Measurements from ENCODE around the gene GINS1.

The GINS1 gene

DNA sequence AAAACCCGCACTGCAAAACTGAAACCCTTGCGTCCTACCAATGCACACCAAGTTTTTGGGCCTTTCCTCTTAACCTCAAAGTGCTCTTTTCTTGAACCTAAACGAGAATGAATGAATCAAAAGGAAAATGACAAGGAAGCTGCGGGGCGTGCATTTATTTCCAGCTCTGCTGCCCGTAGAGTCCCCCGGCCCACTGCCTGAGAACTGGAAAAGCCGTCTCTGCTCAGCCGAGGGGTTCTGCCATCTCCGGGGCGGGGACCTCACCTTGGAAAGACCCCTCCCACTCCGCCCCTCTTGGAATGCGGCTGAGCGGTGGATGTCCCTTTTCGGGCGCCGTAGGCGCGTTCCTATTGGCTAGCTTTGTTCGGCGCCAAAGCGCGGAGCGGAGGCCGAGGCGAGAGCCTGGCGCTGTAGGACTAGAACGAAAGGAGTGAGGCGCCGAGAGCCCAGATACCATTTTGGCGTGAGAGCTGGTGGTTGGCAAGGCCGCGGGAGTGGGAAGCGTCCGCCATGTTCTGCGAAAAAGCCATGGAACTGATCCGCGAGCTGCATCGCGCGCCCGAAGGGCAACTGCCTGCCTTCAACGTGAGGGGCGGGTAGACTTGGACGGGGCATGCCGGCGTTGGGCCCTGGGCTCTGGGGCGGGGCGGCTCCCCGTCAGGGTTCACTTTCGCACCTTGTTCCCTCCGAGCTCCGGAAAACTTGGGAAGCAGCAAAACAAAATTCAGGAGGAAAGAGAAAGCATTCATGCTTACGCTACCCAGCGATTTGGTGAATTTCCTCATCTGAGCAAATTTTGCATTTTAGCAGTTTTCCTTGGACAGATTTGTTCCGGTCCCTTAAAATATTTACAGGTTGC lies at the start of gene GINS1:
TSS of gene GINS1 (plus strand) at position 363 of the 859 bp plus-strand sequence. CDS start at position 511, 148 bp downstream.
- peak; percentile 72 to 78 for DNase-seq (ENCODE audit: low read depth in 1 of 2, low spot score in 1 of 2)

DNA sequence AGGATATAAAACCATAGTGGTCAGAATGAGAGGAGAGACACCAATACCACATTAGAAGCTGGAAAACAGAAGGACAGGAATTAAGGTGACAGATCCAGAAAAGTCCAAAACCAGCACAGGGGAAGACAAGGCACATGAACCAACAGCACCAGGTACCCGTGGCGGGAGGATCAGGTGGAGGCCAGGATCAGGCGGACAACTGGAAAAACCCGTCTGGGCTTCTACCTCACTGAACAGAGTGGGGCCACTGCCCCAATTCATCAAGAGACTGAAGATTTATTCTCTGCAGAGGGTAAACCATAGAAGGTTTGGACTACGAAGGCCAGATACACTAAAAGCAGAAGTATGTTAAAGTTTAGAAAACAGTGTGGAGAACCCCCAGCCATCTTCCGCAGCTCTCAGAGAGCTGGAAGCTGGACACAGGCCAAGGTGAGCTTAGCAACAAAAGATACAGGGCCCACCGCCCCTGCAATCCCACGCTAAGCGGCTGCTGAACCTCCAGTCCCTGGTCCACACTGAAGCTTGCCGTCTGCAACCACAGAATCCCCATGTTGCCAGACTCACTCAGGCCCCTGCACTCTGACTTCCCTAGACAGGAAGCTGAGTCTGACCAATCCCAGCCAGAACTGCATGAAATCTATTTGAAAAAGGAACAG lies 46.7 kb upstream of the GINS1 start:
- DNase-seq (ENCODE audit: low read depth in 1 of 2, low spot score in 1 of 2): no peak

DNA sequence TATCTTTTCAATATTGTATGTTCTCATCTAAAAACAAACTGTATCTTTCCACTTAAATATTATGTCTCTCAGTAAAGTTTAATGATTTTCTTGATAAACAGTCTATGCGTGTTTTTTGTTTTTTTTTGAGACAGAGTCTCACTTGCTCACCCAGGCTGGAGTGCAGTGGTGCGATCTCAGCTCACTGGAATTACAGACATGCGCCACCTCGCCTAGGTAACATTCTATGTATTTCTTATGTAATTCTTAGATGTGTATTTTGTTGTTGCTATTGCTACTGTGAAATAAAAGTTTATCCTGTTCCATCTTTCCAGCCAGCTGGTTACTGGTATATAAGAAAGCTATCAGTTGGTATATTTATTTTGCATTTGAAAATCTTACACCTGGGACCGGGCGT lies 46.2 kb upstream of the GINS1 start:
- no peak for DNase-seq (ENCODE audit: low read depth in 1 of 2, low spot score in 1 of 2)

DNA sequence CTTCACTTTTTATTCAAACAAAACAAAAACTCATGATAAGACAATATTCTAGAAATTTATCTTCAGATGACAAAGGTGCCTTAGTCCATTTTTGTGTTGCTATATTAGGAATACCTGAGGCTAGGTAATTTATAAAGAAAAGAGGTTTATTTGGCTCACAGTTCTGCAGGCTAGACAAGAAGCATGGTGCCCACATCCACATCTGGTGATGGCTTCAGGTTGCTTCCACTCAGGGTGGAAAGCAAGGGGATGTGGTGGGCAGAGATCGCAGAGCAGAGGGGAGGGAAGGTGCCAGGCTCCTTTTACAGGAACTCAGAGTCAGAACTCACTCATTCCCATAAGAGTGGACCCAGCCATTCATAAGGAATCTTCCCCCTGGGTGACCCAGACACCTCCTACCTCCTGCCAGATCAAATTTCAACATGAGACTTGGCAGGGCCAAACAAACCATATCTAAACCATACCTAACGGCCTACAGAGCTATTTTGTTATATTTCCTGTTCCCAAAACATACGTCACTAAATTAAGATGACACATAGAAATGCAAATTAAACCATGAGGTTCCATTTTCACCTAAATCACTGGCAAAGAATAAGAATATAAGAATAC lies 43.2 kb upstream of the GINS1 start:
- DNase-seq (ENCODE audit: low read depth in 1 of 2, low spot score in 1 of 2): no peak

DNA sequence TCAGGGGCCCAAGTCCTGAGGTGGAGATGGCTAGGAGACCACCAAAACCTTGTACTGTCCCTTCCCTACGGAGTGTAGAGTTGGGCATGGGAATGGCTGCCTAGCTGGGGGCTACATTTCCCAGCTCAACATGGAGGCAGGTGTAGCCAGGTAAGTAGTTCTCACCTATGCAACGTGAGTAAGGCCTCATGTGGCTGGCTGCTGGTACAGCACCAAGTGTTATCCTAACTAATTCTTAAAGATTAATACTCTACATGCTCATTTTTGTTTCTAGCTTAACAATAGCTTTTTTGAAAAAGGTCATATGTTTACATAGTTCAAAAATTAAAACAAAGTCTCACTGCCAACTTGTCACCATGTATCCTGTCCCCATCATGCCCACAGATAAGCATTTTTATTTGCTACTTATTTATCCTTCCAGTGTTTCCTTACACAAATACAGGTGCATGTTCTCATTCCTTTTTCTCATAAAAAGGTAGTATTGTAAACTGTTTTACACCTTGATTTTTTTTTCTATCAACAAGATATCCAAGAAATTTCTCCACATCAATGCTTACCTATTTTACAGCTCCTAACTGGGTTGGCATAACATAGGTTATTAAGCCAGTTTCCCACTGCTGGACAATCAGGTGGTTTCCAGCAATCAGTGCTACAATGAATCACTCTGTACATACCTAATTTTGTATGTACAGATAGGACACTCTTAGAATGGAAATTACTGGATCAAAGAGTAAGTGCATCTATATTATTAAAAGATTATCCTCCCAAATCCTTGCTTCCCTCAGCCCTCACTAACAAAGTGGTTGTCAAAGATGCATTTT lies 42.4 kb upstream of the GINS1 start:
- DNase-seq (ENCODE audit: low read depth in 1 of 2, low spot score in 1 of 2): no peak

DNA sequence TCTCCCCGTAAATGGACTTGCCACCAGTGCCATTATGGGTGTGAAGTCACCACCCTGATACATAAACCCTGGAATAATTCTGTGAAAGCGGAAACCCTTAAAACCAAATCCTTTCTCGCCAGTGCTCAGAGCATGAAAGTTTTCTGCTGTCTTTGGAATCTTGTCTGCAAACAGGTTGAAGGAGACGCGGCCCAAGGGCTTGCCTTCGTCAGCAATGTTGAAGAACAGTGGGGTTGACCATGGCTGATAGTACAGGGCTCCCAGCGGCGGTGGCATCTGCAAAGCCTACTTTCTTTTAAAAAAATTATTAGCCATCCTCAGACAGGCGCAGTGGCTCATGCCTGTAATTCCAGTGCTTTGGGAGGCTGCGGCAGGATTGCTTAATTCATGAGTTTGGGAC lies 38.9 kb upstream of the GINS1 start:
- no peak for DNase-seq (ENCODE audit: low read depth in 1 of 2, low spot score in 1 of 2)

DNA sequence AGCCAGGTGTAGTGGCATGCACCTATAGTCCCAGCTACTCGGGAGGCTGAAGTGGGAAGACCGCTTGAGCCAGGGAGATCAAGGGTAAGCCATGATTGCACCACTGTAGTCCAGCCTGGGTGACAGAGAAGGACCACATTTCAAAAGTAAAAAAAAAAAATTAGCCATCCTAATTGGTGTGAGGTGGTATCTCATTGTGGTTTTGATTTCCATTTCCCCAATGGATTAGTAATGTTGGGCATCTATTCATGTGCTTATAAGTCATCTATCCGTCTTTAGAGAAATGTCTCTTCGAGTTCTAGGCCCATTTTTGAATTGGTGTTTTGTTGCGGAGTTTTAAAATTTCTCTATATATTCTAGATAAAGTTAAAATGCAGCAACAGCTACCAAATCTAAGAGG lies 38.5 kb upstream of the GINS1 start:
- no peak for DNase-seq (ENCODE audit: low read depth in 1 of 2, low spot score in 1 of 2)

DNA sequence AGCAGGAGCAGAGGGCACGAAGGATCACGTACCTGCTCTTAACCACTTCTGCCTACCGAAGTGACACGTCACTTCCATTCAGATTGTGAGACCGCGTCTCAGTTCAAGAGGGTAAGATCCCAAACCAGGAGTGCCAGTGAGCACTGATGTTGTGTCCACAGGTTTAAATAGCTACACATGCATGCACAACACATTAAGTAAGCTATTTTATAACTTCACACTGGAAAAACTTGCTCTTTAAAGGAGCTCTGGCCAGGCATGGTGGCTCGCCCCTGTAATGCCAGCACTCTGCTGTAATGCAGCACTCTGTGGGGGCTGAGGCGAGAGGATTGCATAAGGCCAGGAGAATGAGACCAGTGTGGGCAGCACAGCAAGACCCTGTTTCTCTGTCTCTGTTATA lies 37.9 kb upstream of the GINS1 start:
- DNase-seq (ENCODE audit: low read depth in 1 of 2, low spot score in 1 of 2): no peak

DNA sequence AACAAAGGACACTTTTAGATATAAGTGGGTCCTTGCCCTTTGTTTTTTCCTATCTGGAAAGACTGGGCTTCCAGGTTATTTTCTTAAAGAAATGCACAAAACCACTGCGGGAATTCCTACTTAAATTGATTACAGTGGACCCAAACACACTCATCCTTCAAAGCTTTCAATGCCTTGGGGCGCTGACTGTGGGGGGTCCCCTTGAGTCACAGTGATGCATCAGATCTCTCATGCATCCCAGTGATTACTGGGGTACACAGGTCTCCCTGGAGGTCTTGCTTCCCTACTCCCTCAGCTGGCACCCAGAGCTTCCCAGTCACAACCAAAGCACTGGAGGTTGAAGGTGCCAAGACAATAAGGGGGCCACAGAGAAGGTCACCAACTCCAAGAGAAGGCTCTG lies 37.5 kb upstream of the GINS1 start:
- no peak for DNase-seq (ENCODE audit: low read depth in 1 of 2, low spot score in 1 of 2)

DNA sequence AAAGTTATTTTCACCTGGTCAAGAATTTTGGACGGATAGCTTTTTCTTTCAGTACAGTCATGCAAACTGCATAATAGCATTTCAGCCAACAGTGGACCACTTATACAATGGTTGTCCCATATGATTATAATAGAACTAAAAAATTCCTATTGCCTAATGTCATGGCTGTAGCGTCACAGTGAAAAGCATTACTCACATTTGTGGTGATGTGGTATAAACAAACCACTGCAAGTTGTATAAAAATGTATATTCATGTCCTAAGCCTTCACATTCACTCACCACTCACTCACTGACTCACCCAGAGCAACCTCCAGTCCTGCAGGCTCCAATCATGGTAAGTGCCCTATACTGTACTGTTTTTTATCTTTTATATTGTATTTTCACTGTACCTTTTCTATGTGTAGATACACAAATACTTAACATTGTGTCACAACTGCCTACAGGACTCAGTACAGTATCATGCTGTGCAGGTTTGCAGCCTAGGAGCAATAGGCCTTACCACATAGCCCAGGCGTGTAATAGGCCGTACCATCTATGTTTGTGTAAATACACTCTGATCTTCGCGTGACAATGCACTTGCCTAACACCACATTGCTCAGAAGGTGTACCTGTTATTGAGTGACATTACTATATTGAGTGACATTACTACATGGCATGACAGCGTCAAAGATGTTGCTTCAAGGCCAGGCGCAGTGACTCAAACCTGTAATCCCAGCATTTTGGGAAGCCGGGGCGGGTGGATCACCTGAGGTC lies 34.7 kb upstream of the GINS1 start:
- no peak for DNase-seq (ENCODE audit: low read depth in 1 of 2, low spot score in 1 of 2)

DNA sequence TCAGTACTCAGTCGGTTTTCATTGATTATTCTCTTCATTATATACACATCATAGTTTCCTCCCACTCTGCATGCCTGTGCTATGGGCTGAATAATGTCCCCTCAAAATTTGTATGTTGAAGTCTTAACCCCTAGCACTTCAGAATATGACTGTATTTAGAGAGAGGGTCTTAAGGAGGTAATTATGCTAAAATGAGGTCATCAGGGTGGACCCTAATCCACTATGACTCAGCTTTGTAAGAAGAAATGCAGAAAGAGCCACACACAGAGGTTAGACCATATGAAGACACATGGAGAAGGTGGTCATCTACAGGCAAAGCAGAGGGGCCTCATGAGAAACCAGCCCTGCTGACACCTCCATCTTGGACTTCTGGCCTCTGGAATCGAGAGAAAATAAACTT lies 32.6 kb upstream of the GINS1 start:
- no peak for DNase-seq (ENCODE audit: low read depth in 1 of 2, low spot score in 1 of 2)

DNA sequence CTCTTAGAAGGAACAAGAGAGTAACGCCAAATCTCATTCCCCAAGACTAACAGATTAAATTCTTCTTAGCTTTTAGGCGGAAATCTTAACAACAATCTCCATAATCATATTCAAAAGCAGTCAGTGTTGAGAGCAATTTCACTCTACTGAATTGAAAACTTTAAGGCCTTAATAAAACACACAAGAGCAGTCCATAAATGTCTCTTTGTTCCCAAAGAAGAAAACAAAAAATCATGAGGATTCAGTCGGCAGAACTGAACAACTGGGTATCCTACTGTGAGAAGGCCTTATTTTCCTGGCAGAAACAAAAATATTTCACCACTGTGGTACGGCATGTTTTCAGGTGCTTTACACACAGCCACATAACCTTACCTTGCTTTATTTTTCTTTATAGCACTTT lies 31.2 kb upstream of the GINS1 start:
- no peak for DNase-seq (ENCODE audit: low read depth in 1 of 2, low spot score in 1 of 2)

DNA sequence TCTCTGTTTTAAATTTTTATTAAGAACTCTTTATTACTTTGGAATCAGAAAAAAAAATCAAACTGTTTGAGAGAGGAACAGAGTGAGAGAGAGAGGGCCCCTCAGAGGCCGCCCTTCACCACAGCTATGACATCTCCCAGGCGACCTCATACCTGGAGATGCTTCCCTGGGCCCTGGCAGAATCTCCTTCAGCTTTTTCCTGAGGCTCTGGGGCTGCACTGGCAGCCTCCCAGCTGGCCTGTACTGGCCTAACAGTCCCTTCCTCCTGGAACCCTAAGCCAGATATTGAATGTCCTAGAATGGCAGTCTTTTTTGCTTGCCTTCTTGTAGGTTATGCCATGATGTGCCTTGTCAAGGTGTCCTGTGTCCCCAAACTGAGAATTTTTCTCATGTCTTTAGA lies 30.6 kb upstream of the GINS1 start:
- no peak for DNase-seq (ENCODE audit: low read depth in 1 of 2, low spot score in 1 of 2)

DNA sequence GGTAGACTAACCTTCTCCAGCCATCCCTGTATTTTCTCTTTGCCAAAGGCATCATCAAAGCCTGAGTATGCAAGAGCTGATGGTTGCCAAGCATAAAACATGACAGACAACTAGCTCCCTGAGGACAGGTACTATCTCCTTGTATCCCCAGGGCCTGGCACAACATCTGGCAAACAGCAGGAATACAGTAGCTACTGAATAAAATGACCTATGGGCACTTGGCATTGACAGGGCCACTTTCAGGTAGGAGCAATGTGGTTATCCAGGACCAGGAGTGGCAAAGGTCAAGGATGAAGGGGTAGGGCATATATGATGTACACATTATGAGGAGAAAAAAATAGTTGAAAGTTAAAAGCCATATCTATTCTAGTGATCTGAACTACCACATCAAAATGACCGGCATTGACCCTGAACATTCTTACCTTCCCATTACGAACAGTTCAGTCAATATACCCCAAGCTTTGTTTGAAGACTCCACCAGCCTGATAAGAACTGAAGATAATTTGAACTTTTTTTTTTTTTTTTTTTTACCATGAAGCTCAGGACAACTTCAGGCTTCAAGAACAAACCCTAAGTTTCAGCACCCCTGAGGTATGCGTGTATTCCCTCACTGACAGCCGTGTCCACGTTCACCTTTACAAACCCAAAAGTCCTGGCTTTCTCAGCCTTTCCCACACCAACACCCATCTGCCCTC lies 29.1 kb upstream of the GINS1 start:
- DNase-seq (ENCODE audit: low read depth in 1 of 2, low spot score in 1 of 2): no peak

DNA sequence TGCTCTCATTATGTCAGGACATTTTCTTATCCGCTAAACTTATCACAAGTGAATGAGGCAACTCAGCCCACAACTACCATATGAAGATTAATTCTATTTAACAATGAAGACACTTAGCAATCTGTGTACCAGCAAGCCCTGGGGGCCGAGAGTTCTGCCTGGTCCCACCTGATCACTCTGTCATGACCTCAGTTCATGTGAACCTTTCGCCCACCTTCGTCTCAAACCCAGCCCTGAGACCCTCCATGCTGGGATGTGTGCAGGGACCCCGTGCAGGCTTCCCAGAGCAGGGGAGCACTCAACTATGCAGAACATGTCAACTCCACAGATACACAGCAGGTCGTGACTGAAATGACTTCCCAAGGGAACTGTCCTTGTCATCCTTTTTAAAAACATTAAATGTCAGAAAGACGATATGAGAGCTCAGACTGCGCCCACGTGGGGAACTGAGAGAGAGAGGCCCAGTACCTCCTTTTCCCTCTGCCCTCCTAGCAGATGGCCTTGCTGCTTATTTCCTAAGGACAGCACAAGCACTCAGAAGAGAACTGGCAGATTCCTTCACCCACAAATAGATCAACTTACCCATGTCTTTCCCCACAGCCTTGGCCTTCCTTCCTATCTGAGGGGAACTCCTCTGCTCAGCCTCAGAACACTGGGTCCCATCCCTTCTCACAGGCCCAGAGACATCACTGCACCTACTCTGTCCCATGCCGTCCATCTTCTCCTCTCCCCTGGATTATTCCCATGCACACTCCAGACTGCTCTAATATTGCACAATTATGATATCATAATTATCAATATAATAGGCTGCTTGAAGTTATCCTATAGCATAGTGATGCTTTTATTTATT lies 28.4 kb upstream of the GINS1 start:
- DNase-seq (ENCODE audit: low read depth in 1 of 2, low spot score in 1 of 2): no peak

DNA sequence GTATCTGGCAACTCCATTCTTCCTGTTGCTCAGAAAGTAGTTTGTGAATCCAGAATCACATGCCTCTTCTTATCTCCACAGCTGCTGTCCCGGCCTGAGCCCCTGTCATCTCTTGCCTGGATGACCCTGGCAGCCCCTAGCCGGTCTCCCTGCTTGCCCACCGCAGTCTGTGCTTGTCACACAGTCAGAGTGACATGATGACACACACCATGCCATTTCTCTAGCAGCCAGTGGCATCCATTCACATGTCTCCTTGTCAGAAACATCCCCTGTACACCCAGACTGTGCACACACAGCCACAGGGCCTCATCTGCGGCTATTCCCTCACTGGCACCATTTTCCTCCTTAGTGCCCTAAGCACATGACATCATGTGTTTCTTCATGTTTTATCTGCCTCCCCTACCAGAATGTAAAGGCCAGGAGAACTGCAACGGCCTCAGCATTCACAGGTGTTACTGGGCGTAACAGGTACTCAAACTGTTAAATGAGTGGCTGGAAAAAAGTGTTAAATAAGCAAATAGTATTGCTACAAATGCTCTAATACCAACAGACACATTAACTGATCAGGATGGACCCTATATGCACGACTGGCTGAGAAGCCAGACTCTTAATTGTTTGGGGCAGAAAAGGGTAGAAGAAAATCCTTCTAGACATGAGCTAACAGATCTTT lies 26.4 kb upstream of the GINS1 start:
- no peak for DNase-seq (ENCODE audit: low read depth in 1 of 2, low spot score in 1 of 2)

DNA sequence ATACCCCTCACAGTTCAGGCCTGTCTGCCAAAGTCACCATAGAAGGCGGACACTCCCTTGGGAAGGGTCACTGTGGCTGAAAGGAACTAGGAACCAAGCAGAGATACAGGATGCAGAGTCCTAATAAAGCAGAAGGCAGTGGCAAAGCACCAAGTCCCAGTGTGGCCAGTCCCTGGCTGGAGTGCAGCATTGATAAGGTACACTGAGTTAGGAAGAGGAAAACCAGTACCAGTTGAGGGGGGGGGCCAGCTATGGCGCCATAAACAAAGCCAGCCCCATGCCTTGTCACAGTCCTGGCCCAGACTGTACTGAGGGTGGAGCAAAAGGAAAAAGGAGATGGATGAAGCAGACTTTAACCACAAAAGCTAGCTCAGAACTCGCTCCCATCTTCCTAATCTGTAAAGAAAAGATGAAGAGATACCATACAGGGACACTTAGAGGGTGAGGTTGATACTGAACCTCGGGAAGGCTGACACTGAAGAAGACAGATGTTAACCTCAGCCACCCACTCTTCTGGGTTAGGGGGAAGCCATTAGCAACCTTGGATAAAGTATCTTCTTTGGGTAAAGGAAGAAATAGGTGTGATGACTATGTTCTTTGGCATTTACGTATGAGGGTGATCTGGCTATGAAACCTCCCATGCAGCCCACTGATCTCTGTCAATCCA lies 24.6 kb upstream of the GINS1 start:
- DNase-seq (ENCODE audit: low read depth in 1 of 2, low spot score in 1 of 2): no peak

DNA sequence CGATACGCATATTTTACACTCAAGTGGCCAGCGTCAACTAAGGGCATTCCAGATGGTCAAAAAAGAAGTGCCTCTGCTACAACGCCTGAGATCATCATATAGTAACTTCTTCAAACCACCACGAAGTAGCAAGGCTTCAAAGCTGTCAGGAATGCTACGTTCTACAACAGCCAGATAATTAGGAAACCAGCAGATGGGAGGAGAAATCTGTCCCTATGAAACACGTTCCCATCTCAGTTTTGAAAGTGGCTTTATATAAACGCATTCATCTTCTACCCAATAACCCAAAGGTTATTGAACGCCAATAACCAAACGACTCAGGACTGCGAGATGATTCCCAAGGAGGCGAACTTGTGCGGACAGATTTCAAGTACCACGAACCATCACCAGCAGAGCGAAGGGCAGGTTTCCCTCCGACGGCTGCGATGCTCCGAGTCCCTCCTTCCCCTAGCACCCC lies 18.0 kb upstream of the GINS1 start:
- no peak for DNase-seq (ENCODE audit: low read depth in 1 of 2, low spot score in 1 of 2)
